ENCODE measurements around the gene MYO1E.

DNA sequence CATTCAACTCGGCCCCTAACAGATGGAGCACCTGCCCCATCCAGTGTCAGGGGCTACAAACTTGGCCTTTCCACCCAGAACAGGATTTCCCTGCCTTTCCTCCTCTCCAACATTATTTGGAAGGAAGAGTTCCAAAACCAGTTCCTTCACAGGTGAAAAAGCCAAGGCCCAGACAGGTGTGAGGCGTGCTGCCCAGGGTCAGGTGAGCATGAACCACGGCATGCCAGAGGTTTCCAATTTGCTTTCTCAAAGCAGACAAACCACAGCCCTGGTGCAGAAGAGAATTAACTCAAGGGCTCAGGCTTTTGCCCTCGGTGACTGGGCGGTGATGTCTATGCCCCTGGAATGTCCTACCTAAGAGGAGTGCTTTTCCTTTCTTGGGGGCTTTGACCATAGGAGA is 122.9 kb downstream of the MYO1E start:
- TF ChIP-seq, protein P1, sequence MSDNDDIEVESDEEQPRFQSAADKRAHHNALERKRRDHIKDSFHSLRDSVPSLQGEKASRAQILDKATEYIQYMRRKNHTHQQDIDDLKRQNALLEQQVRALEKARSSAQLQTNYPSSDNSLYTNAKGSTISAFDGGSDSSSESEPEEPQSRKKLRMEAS (IDR thresholded peaks at IDR 0.05) = no peak
- TF ChIP-seq, protein P2, sequence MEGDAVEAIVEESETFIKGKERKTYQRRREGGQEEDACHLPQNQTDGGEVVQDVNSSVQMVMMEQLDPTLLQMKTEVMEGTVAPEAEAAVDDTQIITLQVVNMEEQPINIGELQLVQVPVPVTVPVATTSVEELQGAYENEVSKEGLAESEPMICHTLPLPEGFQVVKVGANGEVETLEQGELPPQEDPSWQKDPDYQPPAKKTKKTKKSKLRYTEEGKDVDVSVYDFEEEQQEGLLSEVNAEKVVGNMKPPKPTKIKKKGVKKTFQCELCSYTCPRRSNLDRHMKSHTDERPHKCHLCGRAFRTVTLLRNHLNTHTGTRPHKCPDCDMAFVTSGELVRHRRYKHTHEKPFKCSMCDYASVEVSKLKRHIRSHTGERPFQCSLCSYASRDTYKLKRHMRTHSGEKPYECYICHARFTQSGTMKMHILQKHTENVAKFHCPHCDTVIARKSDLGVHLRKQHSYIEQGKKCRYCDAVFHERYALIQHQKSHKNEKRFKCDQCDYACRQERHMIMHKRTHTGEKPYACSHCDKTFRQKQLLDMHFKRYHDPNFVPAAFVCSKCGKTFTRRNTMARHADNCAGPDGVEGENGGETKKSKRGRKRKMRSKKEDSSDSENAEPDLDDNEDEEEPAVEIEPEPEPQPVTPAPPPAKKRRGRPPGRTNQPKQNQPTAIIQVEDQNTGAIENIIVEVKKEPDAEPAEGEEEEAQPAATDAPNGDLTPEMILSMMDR (IDR thresholded peaks at IDR 0.05; ENCODE audit: low read depth, low read length, missing input control) = no peak
- no peak for TF ChIP-seq YY1 (IDR thresholded peaks at IDR 0.05)
- TF ChIP-seq RAD21 (IDR thresholded peaks at IDR 0.05) = no peak
- no peak for TF ChIP-seq TAF1 (conservative IDR thresholded peaks at IDR 0.05)
- TF ChIP-seq, protein P3, sequence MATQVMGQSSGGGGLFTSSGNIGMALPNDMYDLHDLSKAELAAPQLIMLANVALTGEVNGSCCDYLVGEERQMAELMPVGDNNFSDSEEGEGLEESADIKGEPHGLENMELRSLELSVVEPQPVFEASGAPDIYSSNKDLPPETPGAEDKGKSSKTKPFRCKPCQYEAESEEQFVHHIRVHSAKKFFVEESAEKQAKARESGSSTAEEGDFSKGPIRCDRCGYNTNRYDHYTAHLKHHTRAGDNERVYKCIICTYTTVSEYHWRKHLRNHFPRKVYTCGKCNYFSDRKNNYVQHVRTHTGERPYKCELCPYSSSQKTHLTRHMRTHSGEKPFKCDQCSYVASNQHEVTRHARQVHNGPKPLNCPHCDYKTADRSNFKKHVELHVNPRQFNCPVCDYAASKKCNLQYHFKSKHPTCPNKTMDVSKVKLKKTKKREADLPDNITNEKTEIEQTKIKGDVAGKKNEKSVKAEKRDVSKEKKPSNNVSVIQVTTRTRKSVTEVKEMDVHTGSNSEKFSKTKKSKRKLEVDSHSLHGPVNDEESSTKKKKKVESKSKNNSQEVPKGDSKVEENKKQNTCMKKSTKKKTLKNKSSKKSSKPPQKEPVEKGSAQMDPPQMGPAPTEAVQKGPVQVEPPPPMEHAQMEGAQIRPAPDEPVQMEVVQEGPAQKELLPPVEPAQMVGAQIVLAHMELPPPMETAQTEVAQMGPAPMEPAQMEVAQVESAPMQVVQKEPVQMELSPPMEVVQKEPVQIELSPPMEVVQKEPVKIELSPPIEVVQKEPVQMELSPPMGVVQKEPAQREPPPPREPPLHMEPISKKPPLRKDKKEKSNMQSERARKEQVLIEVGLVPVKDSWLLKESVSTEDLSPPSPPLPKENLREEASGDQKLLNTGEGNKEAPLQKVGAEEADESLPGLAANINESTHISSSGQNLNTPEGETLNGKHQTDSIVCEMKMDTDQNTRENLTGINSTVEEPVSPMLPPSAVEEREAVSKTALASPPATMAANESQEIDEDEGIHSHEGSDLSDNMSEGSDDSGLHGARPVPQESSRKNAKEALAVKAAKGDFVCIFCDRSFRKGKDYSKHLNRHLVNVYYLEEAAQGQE (IDR thresholded peaks at IDR 0.05) = no peak
- TF ChIP-seq RXRA (IDR thresholded peaks at IDR 0.05) = no peak
- no peak for TF ChIP-seq SP1 (IDR thresholded peaks at IDR 0.05)
- TF ChIP-seq, protein P4, sequence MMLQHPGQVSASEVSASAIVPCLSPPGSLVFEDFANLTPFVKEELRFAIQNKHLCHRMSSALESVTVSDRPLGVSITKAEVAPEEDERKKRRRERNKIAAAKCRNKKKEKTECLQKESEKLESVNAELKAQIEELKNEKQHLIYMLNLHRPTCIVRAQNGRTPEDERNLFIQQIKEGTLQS (IDR thresholded peaks at IDR 0.05) = no peak
- TF ChIP-seq FOXA1 (IDR thresholded peaks at IDR 0.05) = no peak
- TF ChIP-seq, protein P5, sequence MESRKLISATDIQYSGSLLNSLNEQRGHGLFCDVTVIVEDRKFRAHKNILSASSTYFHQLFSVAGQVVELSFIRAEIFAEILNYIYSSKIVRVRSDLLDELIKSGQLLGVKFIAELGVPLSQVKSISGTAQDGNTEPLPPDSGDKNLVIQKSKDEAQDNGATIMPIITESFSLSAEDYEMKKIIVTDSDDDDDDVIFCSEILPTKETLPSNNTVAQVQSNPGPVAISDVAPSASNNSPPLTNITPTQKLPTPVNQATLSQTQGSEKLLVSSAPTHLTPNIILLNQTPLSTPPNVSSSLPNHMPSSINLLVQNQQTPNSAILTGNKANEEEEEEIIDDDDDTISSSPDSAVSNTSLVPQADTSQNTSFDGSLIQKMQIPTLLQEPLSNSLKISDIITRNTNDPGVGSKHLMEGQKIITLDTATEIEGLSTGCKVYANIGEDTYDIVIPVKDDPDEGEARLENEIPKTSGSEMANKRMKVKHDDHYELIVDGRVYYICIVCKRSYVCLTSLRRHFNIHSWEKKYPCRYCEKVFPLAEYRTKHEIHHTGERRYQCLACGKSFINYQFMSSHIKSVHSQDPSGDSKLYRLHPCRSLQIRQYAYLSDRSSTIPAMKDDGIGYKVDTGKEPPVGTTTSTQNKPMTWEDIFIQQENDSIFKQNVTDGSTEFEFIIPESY (IDR thresholded peaks at IDR 0.05) = no peak
- no peak for TF ChIP-seq JUND (IDR thresholded peaks at IDR 0.05)
- TF ChIP-seq GABPA (IDR thresholded peaks at IDR 0.05 in 1 of 2, conservative IDR thresholded peaks at IDR 0.05 in 1 of 2) = no peak

Measured in liver (tissue), 3 donors.